Natural killer cell (primary cell): ENCODE measurements around the gene BACH2. TPM values are rescaled to one million over a fixed set of nuclear protein-coding genes. Genes with fewer than 3 reads are reported as not detected.

Experiments
- ATAC-seq, 3 donors: fragments of 150-1000 bp in 2 of 3; fragments of 200-7000 bp in 1 of 3; cut with Tn5 transposase; 1 replicate in 1 of 3; 2 replicates in 2 of 3; pipeline ENCODE4 v1.10.0; 2021; ENCODE audit warnings: mild to moderate bottlenecking in 2 of 3, moderate library complexity in 2 of 3
- DNase-seq, 2 donors: peaks; one replicate each; pipeline versions ENCODE4 v3.0.0 to v3.0.0-alpha.2; 2013 to 2021; ENCODE audit warnings: mixed read lengths in 1 of 2
- H3K27ac ChIP-seq: one replicate; pipeline ENCODE4 v1.5.1; 2013; ENCODE audit warnings: mild to moderate bottlenecking, low read length
- H3K27me3 ChIP-seq: one replicate; pipeline ENCODE4 v1.6.1; 2013; ENCODE audit warnings: low read length; ENCODE audit not compliant: control insufficient read depth, insufficient read depth
- H3K36me3 ChIP-seq: one replicate; pipeline ENCODE4 v1.6.1; 2013; ENCODE audit warnings: low read length; ENCODE audit not compliant: control insufficient read depth, insufficient read depth
- H3K4me1 ChIP-seq: one replicate; pipeline ENCODE4 v1.6.1; 2013; ENCODE audit warnings: low read length; ENCODE audit not compliant: control insufficient read depth, insufficient read depth
- H3K4me3 ChIP-seq: one replicate; pipeline ENCODE4 v1.5.1; 2013; ENCODE audit warnings: low read length
- H3K9me3 ChIP-seq: one replicate; pipeline ENCODE4 v1.6.1; 2013; ENCODE audit warnings: low read length; ENCODE audit not compliant: control insufficient read depth, insufficient read depth
- H3K27ac Mint-ChIP-seq, 2 donors: one replicate each; pipeline ENCODE4 v1.8.0; 2022; ENCODE audit warnings: mild to moderate bottlenecking in 2 of 2, mixed read lengths in 2 of 2, moderate library complexity in 1 of 2
- H3K27me3 Mint-ChIP-seq, 2 donors: one replicate each; pipeline ENCODE4 v1.8.0; 2022; ENCODE audit warnings: low read depth in 2 of 2, mixed read lengths in 2 of 2
- H3K36me3 Mint-ChIP-seq: one replicate; pipeline ENCODE4 v1.8.0; 2022; ENCODE audit warnings: mixed read lengths
- H3K4me1 Mint-ChIP-seq, 2 donors: one replicate each; pipeline ENCODE4 v1.8.0; 2022; ENCODE audit warnings: mixed read lengths in 2 of 2
- H3K4me3 Mint-ChIP-seq: one replicate; pipeline ENCODE4 v1.8.0; 2022; ENCODE audit warnings: mild to moderate bottlenecking, moderate library complexity, mixed read lengths
- H3K9me3 Mint-ChIP-seq, 2 donors: one replicate each; pipeline ENCODE4 v1.8.0; 2022; ENCODE audit warnings: mixed read lengths in 2 of 2
- CTCF ChIP-seq: fragments of 200-600 bp; IDR thresholded peaks from one replicate; pipeline ENCODE4 v1.8.0; 2022; ENCODE audit warnings: antibody characterized with exemption
- WGBS: methylation state at CpG from one replicate; pipeline ENCODE4 v1.1.7; 2013; ENCODE audit warnings: missing lambda C conversion rate; ENCODE audit not compliant: insufficient coverage; 5-methylcytosine and 5-hydroxymethylcytosine counted together
- intact Hi-C: fragments of 100-400 bp; cut with micrococcal nuclease; formaldehyde crosslinking; loops from one replicate; pipeline ENCODE4 v1.14.2; 2022
- total RNA-seq, 4 donors: library from RNA; stranded (reverse); fragments of 120-200 nt in 1 of 4; gene quantifications; one replicate each; pipeline versions ENCODE4 v1.2.3 to v1.2.4, GENCODE V29; 2013 to 2022

The BACH2 gene
- total RNA-seq, 3 donors from 2014 or later (not counting 1 experiment from before 2014, with no cell fraction given): 32.1 to 37.8 (median 32.7) TPM

DNA sequence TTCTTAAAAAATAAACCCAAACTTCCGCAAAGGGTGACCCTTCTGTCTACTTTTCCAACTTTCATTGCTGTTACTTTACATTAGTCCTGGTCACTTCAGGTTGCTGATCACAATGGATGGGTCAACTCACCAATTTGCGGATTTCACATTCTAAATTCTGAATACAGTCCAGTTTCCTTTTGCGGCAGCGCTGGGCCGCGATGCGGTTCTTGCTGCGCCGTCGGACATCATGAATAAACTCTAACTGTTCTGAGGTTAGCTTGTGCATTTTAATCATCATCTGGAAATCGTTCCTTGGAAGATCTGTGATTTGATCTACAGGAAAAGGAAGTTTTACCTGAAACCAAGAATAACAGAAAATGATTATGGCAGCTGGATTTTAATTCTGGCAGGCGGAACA is 358.6 kb downstream of the BACH2 start:
- no peak for DNase-seq
- Mint-ChIP-seq H3K4me1 (peaks cover 6% of the 10 kb centered on the region in 2 donors), H3K36me3 (no peaks in the 10 kb centered on the region), H3K27ac (no peak overlapping the region), H3K9me3 (no peaks in the 10 kb centered on the region), H3K4me3 (no peak overlapping the region), H3K27me3 (no peaks in the 10 kb centered on the region)
- WGBS: 97% methylated on average over 11 of the region's 12 CpGs
- TF ChIP-seq CTCF: no peak
- intact Hi-C loops: no loop called here
- no peak overlapping the region for H3K27ac ChIP-seq
- no peak overlapping the region for H3K4me3 ChIP-seq
- no peaks in the 10 kb centered on the region for H3K9me3 ChIP-seq
- no peak for ATAC-seq
- H3K27me3 ChIP-seq: no peaks in the 10 kb centered on the region
- peaks cover 35% of the 10 kb centered on the region for H3K36me3 ChIP-seq
- H3K4me1 ChIP-seq: peaks cover 5% of the 10 kb centered on the region

DNA sequence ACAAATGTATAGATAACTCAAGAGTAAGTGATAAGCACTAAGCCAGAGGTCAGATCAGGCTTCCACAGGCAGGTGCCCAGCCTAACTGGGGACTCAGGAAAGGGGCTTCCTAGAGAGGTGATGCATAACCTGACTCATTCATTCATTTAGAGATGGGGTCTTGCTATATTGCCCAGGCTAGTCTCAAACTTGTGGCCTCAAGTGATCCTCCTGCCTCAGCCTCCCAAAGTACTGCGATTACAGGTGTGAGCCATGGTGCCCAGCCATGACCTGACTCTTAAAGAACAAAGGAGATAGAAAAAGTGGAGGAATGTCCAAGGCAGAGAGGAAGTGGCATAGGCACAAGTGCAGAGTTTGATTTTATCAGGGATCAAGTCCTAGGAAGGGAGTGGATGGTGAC is 360.5 kb downstream of the BACH2 start:
- Histone ChIP-seq H3K9me3 (no peaks in the 10 kb centered on the region), H3K27me3 (no peaks in the 10 kb centered on the region), H3K4me3 (no peak overlapping the region), H3K36me3 (peaks cover 42% of the 10 kb centered on the region), H3K4me1 (peaks cover 5% of the 10 kb centered on the region), H3K27ac (no peak overlapping the region)
- DNase-seq (no peak), ATAC-seq (no peak)
- no peaks in the 10 kb centered on the region for H3K27me3 Mint-ChIP-seq
- H3K4me3 Mint-ChIP-seq: no peak overlapping the region
- 100% methylated on average over 1 of the region's 1 CpG for WGBS
- no peaks in the 10 kb centered on the region for H3K36me3 Mint-ChIP-seq
- H3K4me1 Mint-ChIP-seq: peaks cover 6% of the 10 kb centered on the region in 2 donors
- H3K27ac Mint-ChIP-seq: no peak overlapping the region
- TF ChIP-seq CTCF: no peak
- intact Hi-C loops: no loop called here
- H3K9me3 Mint-ChIP-seq: no peaks in the 10 kb centered on the region

GRCh38 chr6:89934685-89935366 is 361.8 kb downstream of the BACH2 start:
- 97% methylated on average over 17 of the region's 19 CpGs for WGBS
- H3K4me3 Mint-ChIP-seq: no peak overlapping the region

More at GRCh38 chr6:89934685-89935366, 361.8 kb downstream of the BACH2 start:
- Mint-ChIP-seq H3K4me1 (peaks cover 0 to under 1% of the 10 kb centered on the region in 2 donors), H3K27ac (no peak overlapping the region), H3K9me3 (no peaks in the 10 kb centered on the region), H3K27me3 (no peaks in the 10 kb centered on the region), H3K36me3 (no peaks in the 10 kb centered on the region)
- ATAC-seq: no peak
- no peak overlapping the region for H3K27ac ChIP-seq
- no peak for TF ChIP-seq CTCF
- H3K9me3 ChIP-seq: no peaks in the 10 kb centered on the region
- H3K27me3 ChIP-seq: no peaks in the 10 kb centered on the region
- no peak overlapping the region for H3K4me3 ChIP-seq
- intact Hi-C loops: no loop called here
- peaks cover 42% of the 10 kb centered on the region for H3K36me3 ChIP-seq
- DNase-seq: no peak
- no peaks in the 10 kb centered on the region for H3K4me1 ChIP-seq
